B cell (primary cell): Measurements from ENCODE around the gene GPATCH1. TPM values are rescaled to one million over a fixed set of nuclear protein-coding genes. Genes with fewer than 3 reads are reported as not detected.

ENCODE experiments used
- ATAC-seq: fragments of 200-7000 bp; cut with Tn5 transposase; one replicate; pipeline ENCODE4 v1.10.0; 2021; ENCODE audit warnings: low read depth, mild to moderate bottlenecking, moderate number of reproducible peaks, moderate library complexity
- CTCF ChIA-PET: fragments of 350-600 bp; sonication (Branson Sonifier 250); formaldehyde crosslinking; loops from one replicate; lab custom pipeline; 2021; ENCODE audit warnings: antibody characterized with exemption, inconsistent platforms; lab: Charles Lee
- POLR2A ChIA-PET: fragments of 350-600 bp; sonication (Branson Sonifier 250); formaldehyde crosslinking; loops from one replicate; lab custom pipeline; 2021; ENCODE audit warnings: antibody characterized with exemption; lab: Charles Lee
- DNase-seq: peaks from one replicate; pipeline ENCODE4 v3.0.0; 2013
- H2AFZ ChIP-seq: 2 replicates; pipeline ENCODE4 v1.6.1; 2012; ENCODE audit warnings: mild to moderate bottlenecking, low read depth, low read length; ENCODE audit not compliant: insufficient read depth, poor library complexity, severe bottlenecking
- H3K27ac ChIP-seq, 2 donors: 1 replicate in 1 of 2; 2 replicates in 1 of 2; pipeline ENCODE4 v1.5.1; 2012 to 2013; ENCODE audit warnings: low read length in 2 of 2, mild to moderate bottlenecking in 2 of 2, moderate library complexity in 1 of 2
- H3K27me3 ChIP-seq, 4 experiments: fragments of 200-600 bp in 1 of 4; sonication (generic) in 1 of 4; replicated peaks in 1 of 4; 1 replicate in 2 of 4; 2 replicates in 2 of 4; pipeline versions ENCODE4 v1.6.1 to v1.7.0; 2013 to 2016; ENCODE audit warnings: low read length in 3 of 4, mild to moderate bottlenecking in 2 of 4, mixed read lengths in 1 of 4, moderate library complexity in 1 of 4; ENCODE audit not compliant: insufficient read depth in 4 of 4, control insufficient read depth in 3 of 4; ENCODE audit errors: control extremely low read depth in 1 of 4
- H3K36me3 ChIP-seq, 2 experiments: replicated peaks in 1 of 2; 1 replicate in 1 of 2; 2 replicates in 1 of 2; pipeline versions ENCODE4 v1.6.1 to v1.7.1; 2013; ENCODE audit warnings: low read length in 1 of 2; ENCODE audit not compliant: insufficient read depth in 2 of 2, control insufficient read depth in 1 of 2; ENCODE audit errors: control extremely low read depth in 1 of 2, extremely low read depth in 1 of 2
- H3K4me1 ChIP-seq, 2 donors: fragments of 200-600 bp in 1 of 2; sonication (generic) in 1 of 2; 1 replicate in 1 of 2; 2 replicates in 1 of 2; pipeline versions ENCODE4 v1.5.1 to v1.6.1; 2013 to 2017; ENCODE audit warnings: low read length in 2 of 2; ENCODE audit not compliant: control insufficient read depth in 2 of 2, insufficient read depth in 2 of 2
- H3K4me2 ChIP-seq: replicated peaks from 2 replicates; pipeline ENCODE3; 2012; ENCODE audit warnings: mild to moderate bottlenecking, low read depth, low read length; ENCODE audit not compliant: poor library complexity, severe bottlenecking
- H3K4me3 ChIP-seq, 5 experiments: fragments of 200-600 bp in 1 of 5; sonication (generic) in 1 of 5; 1 replicate in 3 of 5; 2 replicates in 2 of 5; pipeline versions ENCODE4 v1.5.1 to v1.7.0; 2011 to 2016; ENCODE audit warnings: low read length in 4 of 5, mild to moderate bottlenecking in 4 of 5, low read depth in 2 of 5, control low read depth in 1 of 5, moderate library complexity in 1 of 5; ENCODE audit not compliant: insufficient read depth in 1 of 5; ENCODE audit errors: control extremely low read depth in 1 of 5, extremely low read depth in 1 of 5
- H3K79me2 ChIP-seq: fragments of 200-600 bp; sonication (generic); one replicate; pipeline ENCODE4 v1.6.0; 2016; ENCODE audit warnings: low read length; ENCODE audit not compliant: control insufficient read depth, insufficient read depth
- H3K9ac ChIP-seq: fragments of 200-600 bp; sonication (generic); 2 replicates; pipeline ENCODE4 v1.6.1; 2017; ENCODE audit warnings: mild to moderate bottlenecking, low read length, moderate library complexity
- H3K9me3 ChIP-seq, 3 donors: one replicate each; pipeline versions ENCODE4 v1.6.1 to v1.7.1; 2013; ENCODE audit warnings: low read length in 2 of 3; ENCODE audit not compliant: control insufficient read depth in 2 of 3, insufficient read depth in 1 of 3; ENCODE audit errors: control extremely low read depth in 1 of 3
- H4K20me1 ChIP-seq: 2 replicates; pipeline ENCODE4 v1.6.0; 2012; ENCODE audit warnings: mild to moderate bottlenecking, low read length; ENCODE audit not compliant: insufficient read depth, control insufficient read depth, poor library complexity, severe bottlenecking
- H3K27ac Mint-ChIP-seq: one replicate; pipeline ENCODE4 v1.8.0; 2021; ENCODE audit warnings: mixed read lengths
- H3K27me3 Mint-ChIP-seq: one replicate; pipeline ENCODE4 v1.8.0; 2021; ENCODE audit warnings: mixed read lengths
- H3K4me1 Mint-ChIP-seq: one replicate; pipeline ENCODE4 v1.8.0; 2021; ENCODE audit warnings: mixed read lengths
- H3K4me3 Mint-ChIP-seq: one replicate; pipeline ENCODE4 v1.8.0; 2021; ENCODE audit warnings: mixed read lengths
- H3K9me3 Mint-ChIP-seq: one replicate; pipeline ENCODE4 v1.8.0; 2022; ENCODE audit warnings: mixed read lengths; ENCODE audit not compliant: insufficient read depth
- EZH2 ChIP-seq: IDR thresholded peaks from 2 replicates; pipeline ENCODE4 v1.6.1; 2012; ENCODE audit warnings: borderline replicate concordance, low read depth, mild to moderate bottlenecking, moderate library complexity, low read length; ENCODE audit not compliant: insufficient read depth, poor library complexity, severe bottlenecking
- WGBS: methylation state at CpG from one replicate; pipeline ENCODE4 v1.1.5; 2013; ENCODE audit warnings: missing lambda C conversion rate; ENCODE audit not compliant: insufficient coverage; 5-methylcytosine and 5-hydroxymethylcytosine counted together
- intact Hi-C: fragments of 100-400 bp; cut with micrococcal nuclease; formaldehyde crosslinking; loops from one replicate; pipeline ENCODE4 v1.10.0; 2022
- polyA plus RNA-seq: library from polyadenylated mRNA; depleted of rRNA; stranded (reverse); fragments of >200 nt; gene quantifications from 2 replicates; pipeline ENCODE4 v1.2.3, GENCODE V29; 2012
- total RNA-seq, 2 donors: library from RNA; stranded (reverse); fragments of 120-200 nt in 1 of 2; gene quantifications; 1 replicate in 1 of 2; 2 replicates in 1 of 2; pipeline versions ENCODE4 v1.2.3 to v1.2.4, GENCODE V29; 2013 to 2022
- TF ChIP-seq, protein P1 (sequence below): fragments of 200-600 bp; IDR thresholded peaks from one replicate; pipeline ENCODE4 v1.8.0; 2022; ENCODE audit warnings: antibody characterized with exemption, mild to moderate bottlenecking

Gene GPATCH1
- total and polyA plus RNA-seq, 2 donors (not counting 1 experiment from before 2014, with no cell fraction given): 9.9 to 14.6 TPM

DNA sequence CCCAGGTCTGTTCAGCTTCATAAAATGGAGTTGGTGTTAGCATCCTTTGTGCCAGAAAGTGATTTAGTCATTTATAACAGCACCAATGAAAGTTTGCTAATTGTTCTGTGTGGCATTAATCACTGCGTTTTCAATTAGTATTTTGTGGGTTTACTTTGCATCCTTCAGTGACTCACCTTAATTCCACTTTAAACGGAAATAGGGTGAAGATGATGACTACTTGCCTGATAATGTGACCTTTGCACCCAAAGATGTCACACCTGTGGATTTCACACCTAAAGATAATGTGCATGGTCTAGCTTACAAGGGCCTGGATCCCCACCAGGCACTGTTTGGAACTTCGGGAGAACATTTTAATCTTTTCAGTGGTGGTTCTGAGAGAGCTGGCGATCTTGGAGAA, 15.0 kb downstream of the GPATCH1 start:
- Mint-ChIP-seq H3K4me1 (no peaks in the 10 kb centered on the region), H3K27ac (no peak overlapping the region), H3K9me3 (no peaks in the 10 kb centered on the region), H3K27me3 (no peaks in the 10 kb centered on the region), H3K4me3 (no peak overlapping the region)
- H3K9ac ChIP-seq: no peak overlapping the region
- peaks cover 9 to 62% of the 10 kb centered on the region in 2 experiments for H3K36me3 ChIP-seq
- no peak overlapping the region for H3K4me2 ChIP-seq
- TF ChIP-seq, protein P1, sequence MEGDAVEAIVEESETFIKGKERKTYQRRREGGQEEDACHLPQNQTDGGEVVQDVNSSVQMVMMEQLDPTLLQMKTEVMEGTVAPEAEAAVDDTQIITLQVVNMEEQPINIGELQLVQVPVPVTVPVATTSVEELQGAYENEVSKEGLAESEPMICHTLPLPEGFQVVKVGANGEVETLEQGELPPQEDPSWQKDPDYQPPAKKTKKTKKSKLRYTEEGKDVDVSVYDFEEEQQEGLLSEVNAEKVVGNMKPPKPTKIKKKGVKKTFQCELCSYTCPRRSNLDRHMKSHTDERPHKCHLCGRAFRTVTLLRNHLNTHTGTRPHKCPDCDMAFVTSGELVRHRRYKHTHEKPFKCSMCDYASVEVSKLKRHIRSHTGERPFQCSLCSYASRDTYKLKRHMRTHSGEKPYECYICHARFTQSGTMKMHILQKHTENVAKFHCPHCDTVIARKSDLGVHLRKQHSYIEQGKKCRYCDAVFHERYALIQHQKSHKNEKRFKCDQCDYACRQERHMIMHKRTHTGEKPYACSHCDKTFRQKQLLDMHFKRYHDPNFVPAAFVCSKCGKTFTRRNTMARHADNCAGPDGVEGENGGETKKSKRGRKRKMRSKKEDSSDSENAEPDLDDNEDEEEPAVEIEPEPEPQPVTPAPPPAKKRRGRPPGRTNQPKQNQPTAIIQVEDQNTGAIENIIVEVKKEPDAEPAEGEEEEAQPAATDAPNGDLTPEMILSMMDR: no peak
- no peak for TF ChIP-seq EZH2
- H3K27ac ChIP-seq: no peak overlapping the region
- H3K4me1 ChIP-seq: no peaks in the 10 kb centered on the region
- no peak overlapping the region for H2AFZ ChIP-seq
- H3K9me3 ChIP-seq: no peaks in the 10 kb centered on the region
- no peaks in the 10 kb centered on the region for H3K27me3 ChIP-seq
- no peak for ATAC-seq
- intact Hi-C loops: no loop called here
- no peak for DNase-seq
- H3K4me3 ChIP-seq: no peak overlapping the region
- ChIA-PET CTCF (no interaction called here), POLR2A (no interaction called here)
- H3K79me2 ChIP-seq: no peaks in the 10 kb centered on the region
- 100% methylated on average over 1 of the region's 4 CpGs for WGBS
- H4K20me1 ChIP-seq: no peaks in the 10 kb centered on the region

GRCh38 chr19:33098055-33098534, 17.1 kb downstream of the GPATCH1 start:
- Histone ChIP-seq H3K4me1 (no peaks in the 10 kb centered on the region), H3K36me3 (peaks cover 4 to 60% of the 10 kb centered on the region in 2 experiments), H3K4me3 (no peak overlapping the region), H3K9me3 (no peaks in the 10 kb centered on the region), H3K4me2 (no peak overlapping the region), H3K27ac (no peak overlapping the region), H2AFZ (no peak overlapping the region), H3K9ac (no peak overlapping the region), H4K20me1 (no peaks in the 10 kb centered on the region), H3K79me2 (no peaks in the 10 kb centered on the region), H3K27me3 (no peaks in the 10 kb centered on the region)
- Mint-ChIP-seq H3K27me3 (no peaks in the 10 kb centered on the region), H3K4me3 (no peak overlapping the region), H3K9me3 (no peaks in the 10 kb centered on the region), H3K4me1 (no peaks in the 10 kb centered on the region), H3K27ac (no peak overlapping the region)
- WGBS: 84% methylated on average over 2 of the region's 4 CpGs
- intact Hi-C loops: no loop called here
- TF ChIP-seq, protein P1: no peak
- ChIA-PET POLR2A (interaction anchor here (0.6 kb wide), 1 partner anchor 30 kb away, joined by 3 read pairs; no protein-coding TSS in a partner anchor), CTCF (no interaction called here)
- ATAC-seq (no peak), DNase-seq (no peak)
